K562 (cell line): ENCODE measurements around the gene PHLDB2.

Experiments used
- GABPA ChIP-seq: fragments of 200-800 bp; sonication (Bioruptor generic); conservative IDR thresholded peaks from 2 replicates; pipeline ENCODE4 v1.6.1; 2016; ENCODE audit warnings: low read depth, missing genetic modification characterization, missing compliant biosample characterization
- HNRNPL ChIP-seq: fragments of 200-400 bp; formaldehyde crosslinking; IDR thresholded peaks from 2 replicates; pipeline ENCODE4 v1.6.1; 2017; ENCODE audit warnings: low read depth, mild to moderate bottlenecking, low read length
- TAL1 ChIP-seq: fragments of 450-650 bp; IDR thresholded peaks from 2 replicates; pipeline ENCODE4 v1.6.1; 2016; ENCODE audit warnings: mild to moderate bottlenecking
- ZNF146 ChIP-seq: IDR thresholded peaks from one replicate; pipeline ENCODE4 v1.6.1; 2018; ENCODE audit warnings: missing compliant biosample characterization; ENCODE audit not compliant: unreplicated experiment
- ZNF830 ChIP-seq: fragments of 250-450 bp; sonication (Bioruptor Pico); IDR thresholded peaks from 2 replicates; pipeline ENCODE4 v1.5.0; 2021; ENCODE audit warnings: mild to moderate bottlenecking
- TF ChIP-seq, protein P1 (sequence below): fragments of 450-650 bp; formaldehyde crosslinking; IDR thresholded peaks from 2 replicates; pipeline ENCODE4 v1.4.0; 2020; ENCODE audit warnings: mild to moderate bottlenecking
- TF ChIP-seq, protein P2 (sequence below): sonication (generic); formaldehyde crosslinking; IDR thresholded peaks from 2 replicates; pipeline ENCODE4 v1.5.0; 2020; ENCODE audit warnings: missing genetic modification reagents

DNA sequence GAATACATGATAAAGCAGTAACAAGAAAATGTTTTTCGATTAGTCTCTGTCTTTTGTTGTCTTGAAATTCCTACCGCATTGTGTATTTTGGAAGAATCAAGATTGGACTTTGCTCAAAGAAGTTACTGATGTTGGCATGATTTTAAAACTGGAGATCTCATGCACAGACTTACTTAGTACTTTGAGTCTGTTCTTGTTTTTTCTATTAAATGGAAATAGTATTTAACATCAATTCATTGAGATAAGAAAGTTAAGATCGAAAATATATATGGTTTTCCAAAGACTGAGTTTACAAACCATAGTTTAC lies 122.3 kb downstream of the PHLDB2 start:
- no peak for TF ChIP-seq TAL1
- no peak for TF ChIP-seq ZNF830 (CRISPR knock-in tag)
- no peak for TF ChIP-seq HNRNPL
- TF ChIP-seq GABPA: no peak
- TF ChIP-seq, protein P1, sequence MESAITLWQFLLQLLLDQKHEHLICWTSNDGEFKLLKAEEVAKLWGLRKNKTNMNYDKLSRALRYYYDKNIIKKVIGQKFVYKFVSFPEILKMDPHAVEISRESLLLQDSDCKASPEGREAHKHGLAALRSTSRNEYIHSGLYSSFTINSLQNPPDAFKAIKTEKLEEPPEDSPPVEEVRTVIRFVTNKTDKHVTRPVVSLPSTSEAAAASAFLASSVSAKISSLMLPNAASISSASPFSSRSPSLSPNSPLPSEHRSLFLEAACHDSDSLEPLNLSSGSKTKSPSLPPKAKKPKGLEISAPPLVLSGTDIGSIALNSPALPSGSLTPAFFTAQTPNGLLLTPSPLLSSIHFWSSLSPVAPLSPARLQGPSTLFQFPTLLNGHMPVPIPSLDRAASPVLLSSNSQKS (CRISPR knock-in tag): no peak
- TF ChIP-seq, protein P2, sequence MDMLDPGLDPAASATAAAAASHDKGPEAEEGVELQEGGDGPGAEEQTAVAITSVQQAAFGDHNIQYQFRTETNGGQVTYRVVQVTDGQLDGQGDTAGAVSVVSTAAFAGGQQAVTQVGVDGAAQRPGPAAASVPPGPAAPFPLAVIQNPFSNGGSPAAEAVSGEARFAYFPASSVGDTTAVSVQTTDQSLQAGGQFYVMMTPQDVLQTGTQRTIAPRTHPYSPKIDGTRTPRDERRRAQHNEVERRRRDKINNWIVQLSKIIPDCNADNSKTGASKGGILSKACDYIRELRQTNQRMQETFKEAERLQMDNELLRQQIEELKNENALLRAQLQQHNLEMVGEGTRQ (CRISPR knock-in tag): no peak
- no peak for TF ChIP-seq ZNF146 (CRISPR knock-in tag)
